ENCODE results near the gene MSI2.

MSI2 gene

DNA sequence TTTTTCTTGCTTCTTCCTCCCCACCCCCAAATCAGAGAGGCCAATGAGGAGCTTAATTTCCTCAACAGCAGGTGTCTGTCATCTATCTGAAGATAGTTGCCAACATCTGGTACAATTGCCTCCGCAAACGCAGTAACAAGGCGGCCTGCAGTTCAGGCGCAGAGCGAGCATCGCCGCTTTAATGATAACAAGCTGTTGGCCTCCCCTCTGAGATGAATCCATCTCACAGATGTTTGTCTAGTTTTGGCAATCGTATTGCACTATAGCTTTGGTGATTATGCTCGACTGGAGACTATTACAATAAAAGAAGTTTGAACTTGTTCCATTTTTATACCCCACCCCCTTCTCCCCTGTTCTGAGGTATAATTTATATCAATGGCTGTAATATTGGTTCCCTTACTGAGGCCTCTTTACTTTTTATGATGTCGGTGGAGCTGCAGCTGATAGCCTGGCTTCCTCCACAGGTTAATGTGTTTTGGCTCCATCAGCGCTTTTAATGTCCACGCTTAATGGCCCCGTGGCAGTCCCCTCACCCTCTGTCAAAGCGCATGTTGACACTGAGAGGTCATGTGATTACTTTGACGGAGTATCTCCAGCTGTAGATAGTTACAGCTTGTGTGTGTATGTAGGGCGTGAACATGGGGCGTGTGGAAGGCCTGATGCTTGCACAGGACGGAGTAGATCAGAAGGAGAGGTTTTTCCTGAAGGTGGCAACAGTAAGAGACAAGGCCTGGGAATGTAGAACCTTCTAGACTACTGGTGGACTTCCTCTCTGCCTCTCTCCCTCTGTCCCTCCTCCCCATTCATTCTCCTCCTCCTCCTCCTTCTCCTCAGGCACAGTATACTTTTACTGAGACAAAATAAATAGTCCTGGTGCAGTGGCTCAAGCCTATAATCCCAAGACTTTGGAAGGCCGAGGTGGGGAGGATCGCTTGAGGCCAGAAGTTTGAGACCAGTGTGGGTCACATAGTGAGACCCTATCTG is 164.7 kb downstream of the MSI2 start:
- DNase-seq = peak; percentile 94

DNA sequence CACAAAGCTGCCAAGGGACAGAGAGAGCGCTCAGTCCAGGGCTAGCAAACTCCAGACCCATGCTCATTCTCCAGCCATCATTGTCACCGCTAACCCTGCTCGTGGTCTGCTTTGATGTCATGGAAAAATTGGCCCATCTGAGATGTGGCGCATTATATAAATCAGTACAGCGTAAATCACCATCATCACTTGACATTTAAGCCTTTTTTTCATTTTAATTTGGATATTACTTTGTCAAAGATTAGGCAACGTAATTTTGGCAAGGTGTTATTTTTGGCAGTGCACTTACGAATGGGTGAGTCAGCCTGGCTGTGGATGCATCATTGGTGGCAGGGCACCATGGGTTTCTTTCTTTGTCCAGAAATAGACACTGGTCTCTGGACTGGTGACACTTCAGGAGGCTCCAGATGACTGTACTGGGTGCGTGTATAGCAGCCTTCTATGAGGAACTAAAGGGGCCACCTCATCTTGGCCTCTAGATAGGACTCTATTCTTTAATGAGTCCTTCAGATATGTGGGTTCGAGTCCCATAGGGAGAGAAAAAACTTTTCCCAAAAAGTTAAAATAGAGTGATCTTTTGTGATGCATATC is 166.3 kb downstream of the MSI2 start:
- no peak for DNase-seq

DNA sequence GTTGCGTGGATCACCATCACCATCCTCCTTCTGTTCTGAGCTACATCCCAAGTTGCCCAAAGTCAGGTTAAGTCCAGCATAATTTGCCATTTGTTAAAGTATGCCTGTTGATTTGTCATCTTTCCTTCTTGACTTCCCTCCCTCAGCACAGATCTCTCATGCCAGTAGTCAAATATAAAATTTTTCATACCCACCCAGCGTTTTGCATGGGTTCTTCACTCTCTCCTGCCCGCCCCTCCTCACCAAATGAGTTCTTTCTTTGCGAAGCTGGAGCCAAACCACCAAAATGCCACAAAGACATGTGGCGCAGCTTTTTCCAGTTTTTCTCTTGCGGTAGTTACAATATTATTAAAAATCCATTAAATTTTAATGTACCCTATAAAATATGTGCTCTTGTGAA is 167.2 kb downstream of the MSI2 start:
- DNase-seq = no peak

DNA sequence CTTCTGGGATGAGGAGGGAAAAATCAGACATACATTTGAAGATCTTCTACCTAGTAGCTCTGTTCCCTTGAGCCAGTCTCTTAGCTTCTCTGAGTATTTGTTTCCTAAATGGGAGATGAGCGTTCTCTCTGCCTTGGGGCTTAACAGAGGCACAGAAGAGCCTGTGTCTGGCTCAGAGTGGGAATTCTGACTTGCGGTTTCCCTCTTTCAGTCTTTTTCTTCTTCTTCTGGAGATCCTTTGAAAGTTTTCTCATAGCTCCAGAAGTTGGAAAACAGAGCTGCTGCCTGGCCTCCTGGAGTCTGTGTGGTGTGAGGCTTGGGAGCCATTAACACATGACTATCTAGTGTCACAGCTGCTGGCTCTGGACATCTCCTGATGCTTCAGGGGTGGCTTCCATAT is 167.9 kb downstream of the MSI2 start:
- DNase-seq = no peak

DNA sequence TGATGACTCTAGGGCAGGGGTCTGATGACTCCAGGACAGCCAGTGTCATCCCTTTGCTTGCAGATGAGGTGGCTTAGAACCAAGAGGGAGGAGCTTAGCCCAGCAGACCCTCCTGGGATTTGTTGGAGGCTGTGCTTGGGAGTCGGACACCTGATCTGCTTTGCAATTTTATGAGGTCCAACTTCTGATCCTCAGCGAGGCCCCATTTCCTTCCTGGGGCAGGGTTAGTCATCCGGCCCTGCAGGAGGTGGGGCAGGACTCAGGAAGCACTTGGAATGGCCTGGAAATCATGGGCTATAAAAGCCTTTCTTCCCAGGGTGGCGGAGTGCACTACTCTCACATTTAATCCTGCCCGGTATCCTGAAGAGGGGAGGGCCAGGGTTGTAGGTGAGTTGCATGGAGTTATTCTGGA is 168.5 kb downstream of the MSI2 start:
- DNase-seq = no peak

GRCh38 chr17:57425431-57425830 is 169.1 kb downstream of the MSI2 start:
- no peak for DNase-seq

GRCh38 chr17:57425903-57426880 is 169.9 kb downstream of the MSI2 start:
- no peak for DNase-seq

- DNase-seq = no peak
Observed at GRCh38 chr17:57429966-57430365, 173.6 kb downstream of the MSI2 start.

- no peak for DNase-seq
Observed at GRCh38 chr17:57431415-57431814, 175.1 kb downstream of the MSI2 start.

GRCh38 chr17:57432507-57433277 is 176.4 kb downstream of the MSI2 start:
- no peak for DNase-seq

GRCh38 chr17:57433452-57433851 is 177.1 kb downstream of the MSI2 start:
- no peak for DNase-seq

DNA sequence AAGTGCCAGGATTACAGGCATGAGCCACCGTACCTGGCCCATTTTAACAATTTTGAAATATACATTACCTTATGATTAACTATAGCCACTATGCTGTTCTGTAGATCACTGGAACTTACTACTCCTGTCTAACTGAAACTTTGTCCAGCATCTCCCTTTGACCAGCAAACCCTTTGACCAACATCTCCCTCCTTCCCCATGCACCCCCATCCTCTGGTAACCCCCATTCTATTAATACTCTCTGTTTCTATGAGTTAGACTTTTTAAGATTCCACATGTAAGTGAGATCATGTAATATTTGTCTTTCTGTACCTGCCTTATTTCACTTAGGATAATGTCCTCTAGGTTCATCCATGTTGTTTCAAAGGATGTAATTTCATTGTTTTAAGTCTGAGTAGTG is 178.0 kb downstream of the MSI2 start:
- DNase-seq = no peak

- DNase-seq = no peak
Observed at GRCh38 chr17:57436565-57436964, 180.2 kb downstream of the MSI2 start.

- DNase-seq = no peak
Observed at GRCh38 chr17:57438066-57438731, 181.9 kb downstream of the MSI2 start.

DNA sequence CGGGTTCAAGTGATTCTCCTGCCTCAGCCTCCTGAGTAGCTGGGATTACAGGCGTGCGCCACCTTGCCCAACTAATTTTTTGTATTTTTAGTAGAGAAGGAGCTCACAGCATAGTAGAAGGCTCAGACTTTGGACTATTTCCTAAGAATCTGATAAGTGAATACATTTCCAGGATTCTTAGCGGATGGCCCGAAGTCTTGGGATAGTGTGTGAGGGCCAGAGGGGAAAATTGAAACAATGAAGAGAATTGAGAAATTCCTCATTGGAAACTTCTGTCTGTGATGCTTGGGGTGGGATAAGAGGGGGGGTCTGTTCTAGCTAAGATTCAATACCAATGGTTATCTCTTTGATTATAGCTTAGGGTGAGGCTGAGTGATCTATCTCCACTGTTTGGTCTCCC is 183.3 kb downstream of the MSI2 start:
- DNase-seq = no peak

GRCh38 chr17:57440522-57441269 is 184.4 kb downstream of the MSI2 start:
- no peak for DNase-seq

GRCh38 chr17:57441270-57441600 is 184.9 kb downstream of the MSI2 start:
- no peak for DNase-seq

DNA sequence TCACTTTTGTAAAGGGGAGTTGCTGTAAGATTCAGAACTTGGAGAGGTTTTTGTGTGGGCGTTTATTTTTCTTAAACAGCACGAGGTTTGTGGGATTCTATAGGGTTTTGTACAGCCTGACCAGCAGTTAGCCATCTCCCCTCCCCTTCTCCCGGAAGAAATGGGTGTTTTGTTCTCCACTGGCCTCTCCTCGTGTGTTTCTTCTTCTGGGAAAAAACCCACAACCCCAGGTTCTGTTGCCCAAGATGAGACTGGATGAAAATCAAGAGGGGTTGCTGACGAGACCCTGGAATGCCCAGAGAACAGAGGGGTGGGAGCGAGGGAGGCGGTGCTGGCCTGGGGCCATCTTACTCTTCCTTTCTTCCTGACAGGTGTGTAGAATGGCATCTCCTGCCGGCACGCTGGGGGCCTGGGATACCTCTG is 186.1 kb downstream of the MSI2 start:
- DNase-seq = no peak

DNA sequence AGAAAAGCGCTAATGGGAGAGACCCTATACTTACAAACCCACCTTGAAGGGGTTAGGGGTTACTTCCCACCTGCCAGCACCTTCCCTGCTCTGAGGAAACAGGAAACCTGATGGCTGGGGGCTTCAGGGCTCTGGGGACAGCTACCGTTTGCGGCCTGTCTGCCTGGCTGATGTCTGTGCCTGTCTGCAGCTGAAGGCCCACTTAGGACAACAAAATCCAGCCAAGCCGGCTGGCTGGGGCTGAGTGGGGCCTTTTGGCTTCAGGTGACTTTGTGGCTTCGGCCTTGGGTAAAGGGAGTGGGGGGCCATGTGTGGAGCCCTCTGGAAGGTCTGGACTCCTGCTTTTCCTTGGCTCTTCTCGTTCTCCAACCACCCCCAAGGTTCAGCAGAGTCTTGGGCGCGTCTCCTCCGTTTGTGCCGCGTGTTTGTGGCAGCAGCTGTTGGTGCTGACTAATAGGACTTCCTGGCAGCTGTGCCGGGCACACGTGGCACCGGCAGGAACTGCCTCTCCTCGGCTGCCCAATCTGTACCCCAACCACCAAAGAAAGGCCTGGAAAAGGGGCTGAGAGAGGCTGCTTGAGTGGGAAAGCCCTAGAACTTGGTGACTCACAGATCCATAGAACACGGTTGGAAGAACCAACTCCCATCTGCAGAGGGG is 186.7 kb downstream of the MSI2 start:
- DNase-seq = peak; percentile 52

GRCh38 chr17:57443781-57444180 is 187.5 kb downstream of the MSI2 start:
- no peak for DNase-seq

Data from NCI-H1694 treated with DMSO at 0.1 percent for 48 hours (cell line).